ENCODE results near the gene C11orf68. TPM values are rescaled to one million over a fixed set of nuclear protein-coding genes. Genes with fewer than 3 reads are reported as not detected.
"Not testable (repeated sequence)": the region's sequence is repeated elsewhere in the genome, so short reads cannot be mapped to it uniquely, and the experiment has no call there.

The C11orf68 gene
- total RNA-seq, 1 donor from 2014 or later, result 31.7 TPM

- peaks cover 5% of the 10 kb centered on the region for H3K36me3 Mint-ChIP-seq (ENCODE audit: low read depth)
- intact Hi-C loops (cut with micrococcal nuclease), result no loop called here
Measured at GRCh38 chr11:65892661-65893317, 26.1 kb downstream of the C11orf68 start.

GRCh38 chr11:65892137-65892540, 26.7 kb downstream of the C11orf68 start:
- H3K27me3 Mint-ChIP-seq; ATAC-seq (ENCODE audit: low read depth); intact Hi-C loops (cut with micrococcal nuclease); DNase-seq; H3K36me3 Mint-ChIP-seq (ENCODE audit: low read depth); H3K9me3 Mint-ChIP-seq: not testable (repeated sequence)
- peaks cover 64% of the 10 kb centered on the region for H3K4me1 Mint-ChIP-seq
- H3K4me3 Mint-ChIP-seq, result peak overlapping the region; percentile 79
- ChIA-PET POLR2A (interaction anchor here (0.6 to 11.8 kb wide), 6 partner anchors 9 to 67 kb away, joined by 3 to 340 read pairs (median 30); partner anchors contain the start of genes C11orf68, CFL1, FOSL1 and MUS81), CTCF (interaction anchor here (1.5 kb wide), 1 partner anchor 32 kb away, joined by 3 read pairs; the partner anchor contains the start of gene MUS81)
- H3K27ac Mint-ChIP-seq, result peak overlapping the region; percentile 86

More at GRCh38 chr11:65892661-65893317, 26.1 kb downstream of the C11orf68 start:
- TF ChIP-seq CTCF (IDR thresholded peaks at IDR 0.05), result no peak
- H3K4me3 Mint-ChIP-seq, result peak overlapping the region; percentile 79
- H3K27me3 Mint-ChIP-seq, result no peaks in the 10 kb centered on the region
- ChIA-PET CTCF (interaction anchor here (1.5 to 2.7 kb wide), 2 partner anchors 8 to 33 kb away, joined by 3 to 17 read pairs; partner anchors contain the start of gene MUS81), POLR2A (interaction anchor here (0.6 to 11.8 kb wide), 7 partner anchors 8 to 778 kb away, joined by 4 to 340 read pairs (median 11); partner anchors contain the start of genes C11orf68, CFL1, MUS81 and SART1)
- peaks cover 57% of the 10 kb centered on the region for H3K4me1 Mint-ChIP-seq
- DNase-seq (no peak), ATAC-seq (ENCODE audit: low read depth) (no peak)
- no peaks in the 10 kb centered on the region for H3K9me3 Mint-ChIP-seq
- peak overlapping the region; percentile 86 for H3K27ac Mint-ChIP-seq

- DNase-seq (no peak), ATAC-seq (ENCODE audit: low read depth) (no peak)
- TF ChIP-seq CTCF (IDR thresholded peaks at IDR 0.05), result no peak
- Mint-ChIP-seq H3K36me3 (ENCODE audit: low read depth) (peaks cover 10% of the 10 kb centered on the region), H3K27ac (peak overlapping the region; percentile 86), H3K9me3 (no peaks in the 10 kb centered on the region), H3K4me3 (peak overlapping the region; percentile 79), H3K27me3 (no peaks in the 10 kb centered on the region), H3K4me1 (peaks cover 71% of the 10 kb centered on the region)
- ChIA-PET CTCF (interaction anchor here (0.5 to 4.2 kb wide), 19 partner anchors 9 to 225 kb away, joined by 3 to 63 read pairs (median 3); partner anchors contain the start of genes C11orf68, CFL1, FOSL1 and KAT5), POLR2A (interaction anchor here (0.6 to 11.8 kb wide), 37 partner anchors 7 to 756 kb away, joined by 3 to 340 read pairs (median 7); partner anchors contain the start of genes BANF1, C11orf68, CFL1 and CST6)
- intact Hi-C loops (cut with micrococcal nuclease), result loop anchor here (2.0 kb wide), 1 partner anchor 179 kb away; the partner anchor contains the start of gene KAT5
Measured at GRCh38 chr11:65891219-65892136, 27.4 kb downstream of the C11orf68 start.

GRCh38 chr11:65890324-65891218, 28.3 kb downstream of the C11orf68 start, which contains the start of gene CCDC85B:
Gene CCDC85B, plus strand, starts transcription at chr11:65890673. Its CDS starts 111 bp downstream, at chr11:65890784.
- intact Hi-C loops (cut with micrococcal nuclease), result loop anchor here (1.0 to 2.0 kb wide), 3 partner anchors 10 to 178 kb away; partner anchors contain the start of genes C11orf68, DRAP1, FOSL1 and KAT5
- Mint-ChIP-seq H3K27me3 (no peaks in the 10 kb centered on the region), H3K36me3 (ENCODE audit: low read depth) (peaks cover 17% of the 10 kb centered on the region), H3K9me3 (no peaks in the 10 kb centered on the region), H3K4me1 (peaks cover 69% of the 10 kb centered on the region), H3K27ac (peak within 1 kb of the TSS; percentile 95), H3K4me3 (peak within 1 kb of the TSS; percentile 98)
- DNase-seq (peak; percentile 99), ATAC-seq (ENCODE audit: low read depth) (peak; percentile 66)
- ChIA-PET CTCF (interaction anchor here (0.5 to 4.2 kb wide), 26 partner anchors 8 to 227 kb away, joined by 3 to 63 read pairs (median 4); partner anchors contain the start of genes AP5B1, C11orf68, CFL1 and FOSL1), POLR2A (interaction anchor here (0.6 to 11.8 kb wide), 40 partner anchors 8 to 1017 kb away, joined by 3 to 340 read pairs (median 6); partner anchors contain the start of genes BANF1, C11orf68, CFL1 and CST6)
- TF ChIP-seq CTCF (IDR thresholded peaks at IDR 0.05), result no peak

Measured in activated B cell treated with CpG ODN at 0.5 μM for 24 hours (primary cell).